ENCODE results near the gene NR5A2. TPM values are rescaled to one million over a fixed set of nuclear protein-coding genes. Genes with fewer than 3 reads are reported as not detected.

Gene NR5A2
- total and polyA plus RNA-seq, 2 donors from 2014 or later, result 0.13 to 6.3 TPM

DNA sequence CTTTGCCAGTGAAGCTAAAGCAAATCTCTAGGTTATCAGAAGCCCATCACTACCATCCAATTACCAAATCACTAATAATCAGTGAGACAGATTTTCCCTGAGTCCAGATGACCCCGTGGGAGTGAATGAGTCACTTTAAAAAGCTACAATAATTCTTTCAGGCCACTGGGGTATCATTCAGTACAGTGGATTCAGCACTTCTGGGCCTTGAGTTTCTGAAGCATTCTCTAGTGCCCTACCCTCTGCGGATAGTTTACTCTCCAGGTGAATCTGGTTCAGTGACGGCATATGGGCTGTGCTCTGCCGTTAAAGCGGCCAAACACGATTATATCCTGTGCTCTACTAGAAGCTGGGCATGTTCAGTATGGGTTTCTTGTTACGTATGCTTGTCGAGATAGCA, 26.1 kb downstream of the NR5A2 start:
- FAIRE-seq (no peak), DNase-seq (no peak)
- no peak overlapping the region for H3K4me3 ChIP-seq (ENCODE audit: low read length in 3 of 3)

DNA sequence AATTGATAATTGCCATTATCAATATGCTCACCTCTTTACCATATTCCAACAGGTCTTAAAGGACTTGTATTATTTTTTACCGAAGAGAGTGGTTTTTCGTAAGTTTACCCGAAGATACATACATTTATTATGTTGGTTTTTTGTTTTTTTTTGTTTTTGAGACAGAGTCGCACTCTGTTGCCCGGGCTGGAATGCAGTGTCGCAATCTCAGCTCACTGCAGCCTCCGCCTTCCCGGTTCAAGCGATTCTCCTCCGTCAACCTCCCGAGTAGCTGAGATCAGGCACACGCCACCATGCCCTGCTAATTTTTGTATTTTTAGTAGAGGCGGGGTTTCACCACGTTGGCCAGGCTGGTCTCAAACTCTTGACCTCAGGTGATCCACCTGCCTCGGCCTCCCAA, 30.8 kb downstream of the NR5A2 start:
- intact Hi-C loops (cut with DNase I), result no loop called here
- TF ChIP-seq, protein P1, sequence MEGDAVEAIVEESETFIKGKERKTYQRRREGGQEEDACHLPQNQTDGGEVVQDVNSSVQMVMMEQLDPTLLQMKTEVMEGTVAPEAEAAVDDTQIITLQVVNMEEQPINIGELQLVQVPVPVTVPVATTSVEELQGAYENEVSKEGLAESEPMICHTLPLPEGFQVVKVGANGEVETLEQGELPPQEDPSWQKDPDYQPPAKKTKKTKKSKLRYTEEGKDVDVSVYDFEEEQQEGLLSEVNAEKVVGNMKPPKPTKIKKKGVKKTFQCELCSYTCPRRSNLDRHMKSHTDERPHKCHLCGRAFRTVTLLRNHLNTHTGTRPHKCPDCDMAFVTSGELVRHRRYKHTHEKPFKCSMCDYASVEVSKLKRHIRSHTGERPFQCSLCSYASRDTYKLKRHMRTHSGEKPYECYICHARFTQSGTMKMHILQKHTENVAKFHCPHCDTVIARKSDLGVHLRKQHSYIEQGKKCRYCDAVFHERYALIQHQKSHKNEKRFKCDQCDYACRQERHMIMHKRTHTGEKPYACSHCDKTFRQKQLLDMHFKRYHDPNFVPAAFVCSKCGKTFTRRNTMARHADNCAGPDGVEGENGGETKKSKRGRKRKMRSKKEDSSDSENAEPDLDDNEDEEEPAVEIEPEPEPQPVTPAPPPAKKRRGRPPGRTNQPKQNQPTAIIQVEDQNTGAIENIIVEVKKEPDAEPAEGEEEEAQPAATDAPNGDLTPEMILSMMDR (IDR thresholded peaks at IDR 0.05; ENCODE audit: borderline replicate concordance, extremely low read depth, insufficient read depth), result no peak
- H3K27me3 ChIP-seq (ENCODE audit: control insufficient read depth, insufficient read depth, low read length), result no peaks in the 10 kb centered on the region
- no peak overlapping the region for H3K9ac ChIP-seq (ENCODE audit: low read length in 3 of 3)
- H3K9me3 ChIP-seq (ENCODE audit: control insufficient read depth in 2 of 3, insufficient read depth in 1 of 3, low read length in 3 of 3), result no peaks in the 10 kb centered on the region
- H3K27ac ChIP-seq (ENCODE audit: low read depth in 2 of 2, low read length in 2 of 2), result no peak overlapping the region
- FAIRE-seq, result no peak
- no peak overlapping the region for H3K4me3 ChIP-seq (ENCODE audit: low read length in 3 of 3)
- DNase-seq, result no peak
- H3K36me3 ChIP-seq (ENCODE audit: control insufficient read depth in 2 of 3, insufficient read depth in 3 of 3, low read length in 3 of 3), result no peaks in the 10 kb centered on the region
- no peaks in the 10 kb centered on the region for H3K4me1 ChIP-seq (ENCODE audit: control insufficient read depth in 2 of 3, insufficient read depth in 2 of 3, low read depth in 1 of 3, low read length in 3 of 3)

More for the DNA sequence above, 26.1 kb downstream of the NR5A2 start:
- intact Hi-C loops (cut with DNase I), result no loop called here
- Histone ChIP-seq H3K4me1 (ENCODE audit: control insufficient read depth in 2 of 3, insufficient read depth in 2 of 3, low read depth in 1 of 3, low read length in 3 of 3) (no peaks in the 10 kb centered on the region), H3K27me3 (ENCODE audit: control insufficient read depth, insufficient read depth, low read length) (no peaks in the 10 kb centered on the region), H3K9me3 (ENCODE audit: control insufficient read depth in 2 of 3, insufficient read depth in 1 of 3, low read length in 3 of 3) (no peaks in the 10 kb centered on the region), H3K36me3 (ENCODE audit: control insufficient read depth in 2 of 3, insufficient read depth in 3 of 3, low read length in 3 of 3) (no peaks in the 10 kb centered on the region), H3K9ac (ENCODE audit: low read length in 3 of 3) (no peak overlapping the region), H3K27ac (ENCODE audit: low read depth in 2 of 2, low read length in 2 of 2) (no peak overlapping the region)
- TF ChIP-seq, protein P1 (IDR thresholded peaks at IDR 0.05; ENCODE audit: borderline replicate concordance, extremely low read depth, insufficient read depth), result no peak

DNA sequence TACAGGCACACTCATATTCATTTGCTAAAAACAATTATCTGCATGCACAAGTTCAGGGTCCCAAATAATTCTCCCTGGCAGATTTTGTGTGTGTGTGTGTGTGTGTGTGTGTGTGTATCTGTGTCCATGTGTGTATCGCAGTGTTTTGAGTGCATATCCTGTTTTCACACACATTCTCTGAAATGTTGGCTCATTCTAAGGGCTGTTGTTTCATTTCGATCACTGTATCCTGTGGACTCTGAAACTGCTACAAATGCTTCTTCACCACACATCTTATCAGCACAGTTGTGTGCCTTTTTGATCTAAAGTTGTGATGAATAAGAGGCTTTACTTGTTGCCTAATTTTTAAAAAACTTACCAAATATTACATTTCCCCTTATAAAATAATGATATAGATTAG, 34.6 kb downstream of the NR5A2 start:
- no peak for FAIRE-seq
- H3K4me3 ChIP-seq (ENCODE audit: low read length in 3 of 3), result no peak overlapping the region
- DNase-seq, result no peak
- H3K4me1 ChIP-seq (ENCODE audit: control insufficient read depth in 2 of 3, insufficient read depth in 2 of 3, low read depth in 1 of 3, low read length in 3 of 3), result no peaks in the 10 kb centered on the region
- H3K27ac ChIP-seq (ENCODE audit: low read depth in 2 of 2, low read length in 2 of 2), result no peak overlapping the region
- no peaks in the 10 kb centered on the region for H3K9me3 ChIP-seq (ENCODE audit: control insufficient read depth in 2 of 3, insufficient read depth in 1 of 3, low read length in 3 of 3)
- no peaks in the 10 kb centered on the region for H3K27me3 ChIP-seq (ENCODE audit: control insufficient read depth, insufficient read depth, low read length)
- H3K36me3 ChIP-seq (ENCODE audit: control insufficient read depth in 2 of 3, insufficient read depth in 3 of 3, low read length in 3 of 3), result no peaks in the 10 kb centered on the region
- TF ChIP-seq, protein P1 (IDR thresholded peaks at IDR 0.05; ENCODE audit: borderline replicate concordance, extremely low read depth, insufficient read depth), result no peak
- no peak overlapping the region for H3K9ac ChIP-seq (ENCODE audit: low read length in 3 of 3)
- intact Hi-C loops (cut with DNase I), result no loop called here

DNA sequence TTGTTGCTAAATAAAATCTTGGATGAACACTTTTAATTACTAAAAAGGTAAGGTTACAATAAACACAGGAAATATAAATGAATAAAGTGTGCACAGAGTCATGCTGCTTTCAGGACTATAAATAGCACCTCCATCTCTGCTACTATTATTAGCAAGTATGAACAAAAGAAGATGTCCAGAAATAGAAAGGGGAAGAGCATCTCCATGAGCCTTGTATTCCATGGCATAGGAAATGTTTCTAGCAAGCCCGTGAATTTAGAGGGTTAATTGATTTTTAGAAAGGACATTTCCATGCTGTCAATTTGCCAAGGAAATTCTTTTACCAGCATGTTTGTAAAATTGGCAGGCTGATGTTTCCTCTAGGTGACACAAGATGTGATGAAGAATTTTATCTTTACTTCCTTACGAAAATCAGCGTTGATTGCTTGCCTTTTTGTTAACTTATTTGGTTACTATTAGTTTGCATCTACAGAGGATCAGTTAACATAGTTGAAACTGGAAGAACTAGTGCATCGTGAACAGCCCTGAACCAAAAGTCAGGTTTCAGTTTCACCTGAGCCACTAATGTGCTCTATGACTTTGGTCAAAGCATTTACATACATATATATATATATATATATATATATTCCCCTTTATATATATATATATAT, 45.3 kb downstream of the NR5A2 start:
- Histone ChIP-seq H3K36me3 (ENCODE audit: control insufficient read depth in 2 of 3, insufficient read depth in 3 of 3, low read length in 3 of 3) (no peaks in the 10 kb centered on the region), H3K4me3 (ENCODE audit: low read length in 3 of 3) (no peak overlapping the region), H3K27ac (ENCODE audit: low read depth in 2 of 2, low read length in 2 of 2) (no peak overlapping the region), H3K27me3 (ENCODE audit: control insufficient read depth, insufficient read depth, low read length) (peaks cover 13% of the 10 kb centered on the region), H3K9me3 (ENCODE audit: control insufficient read depth in 2 of 3, insufficient read depth in 1 of 3, low read length in 3 of 3) (no peaks in the 10 kb centered on the region), H3K4me1 (ENCODE audit: control insufficient read depth in 2 of 3, insufficient read depth in 2 of 3, low read depth in 1 of 3, low read length in 3 of 3) (no peaks in the 10 kb centered on the region), H3K9ac (ENCODE audit: low read length in 3 of 3) (no peak overlapping the region)
- intact Hi-C loops (cut with DNase I), result no loop called here
- FAIRE-seq (no peak), DNase-seq (no peak)
- TF ChIP-seq, protein P1 (IDR thresholded peaks at IDR 0.05; ENCODE audit: borderline replicate concordance, extremely low read depth, insufficient read depth), result no peak
